CD8-positive, alpha-beta memory T cell (primary cell): ENCODE results near the gene EHD4. TPM values are rescaled to one million over a fixed set of nuclear protein-coding genes. Genes with fewer than 3 reads are reported as not detected.

ENCODE experiments used
- CTCF ChIA-PET: fragments of 350-600 bp; sonication (Branson Sonifier 250); formaldehyde crosslinking; loops from one replicate; lab custom pipeline; 2021; ENCODE audit warnings: antibody characterized with exemption; lab: Charles Lee
- POLR2A ChIA-PET: fragments of 350-600 bp; sonication (Branson Sonifier 250); formaldehyde crosslinking; loops from one replicate; lab custom pipeline; 2021; ENCODE audit warnings: antibody characterized with exemption; lab: Charles Lee
- DNase-seq, 5 donors: peaks; one replicate each; pipeline versions ENCODE4 v3.0.0 to v3.0.0-alpha.2; 2020 to 2022; ENCODE audit warnings: mixed read lengths in 1 of 5
- H3K27ac ChIP-seq: one replicate; pipeline ENCODE4 v1.7.0; 2013; ENCODE audit warnings: low read depth, mild to moderate bottlenecking, low read length, moderate library complexity
- H3K27me3 ChIP-seq: 2 replicates; pipeline ENCODE4 v1.7.0; 2013; ENCODE audit warnings: low read length, mild to moderate bottlenecking; ENCODE audit not compliant: insufficient read depth, poor library complexity, severe bottlenecking
- H3K36me3 ChIP-seq: 2 replicates; pipeline ENCODE4 v1.7.0; 2013; ENCODE audit warnings: mild to moderate bottlenecking, low read length, moderate library complexity; ENCODE audit not compliant: insufficient read depth
- H3K4me1 ChIP-seq: 2 replicates; pipeline ENCODE4 v1.7.0; 2013; ENCODE audit warnings: mild to moderate bottlenecking, low read length, moderate library complexity; ENCODE audit not compliant: insufficient read depth
- H3K4me3 ChIP-seq: 2 replicates; pipeline ENCODE4 v1.7.0; 2013; ENCODE audit warnings: mild to moderate bottlenecking, low read length
- H3K9me3 ChIP-seq: 2 replicates; pipeline ENCODE4 v1.7.0; 2013; ENCODE audit warnings: mild to moderate bottlenecking, low read length
- H3K27ac Mint-ChIP-seq, 8 donors: one replicate each; pipeline ENCODE4 v1.8.0; 2020 to 2021; ENCODE audit warnings: mixed read lengths in 8 of 8, mild to moderate bottlenecking in 6 of 8, inconsistent platforms in 3 of 8, moderate library complexity in 3 of 8
- H3K27me3 Mint-ChIP-seq, 2 donors: one replicate each; pipeline ENCODE4 v1.8.0; 2020 to 2021; ENCODE audit warnings: mixed read lengths in 2 of 2, mild to moderate bottlenecking in 1 of 2, moderate library complexity in 1 of 2
- H3K36me3 Mint-ChIP-seq, 3 donors: one replicate each; pipeline ENCODE4 v1.8.0; 2020 to 2021; ENCODE audit warnings: mixed read lengths in 3 of 3, inconsistent platforms in 1 of 3, mild to moderate bottlenecking in 1 of 3
- H3K4me1 Mint-ChIP-seq, 3 donors: one replicate each; pipeline ENCODE4 v1.8.0; 2020 to 2021; ENCODE audit warnings: mixed read lengths in 3 of 3, inconsistent platforms in 1 of 3, mild to moderate bottlenecking in 1 of 3
- H3K4me3 Mint-ChIP-seq, 7 donors: one replicate each; pipeline ENCODE4 v1.8.0; 2020 to 2021; ENCODE audit warnings: mixed read lengths in 7 of 7, mild to moderate bottlenecking in 6 of 7, moderate library complexity in 4 of 7, inconsistent platforms in 2 of 7
- H3K9me3 Mint-ChIP-seq, 5 donors: one replicate each; pipeline ENCODE4 v1.8.0; 2020 to 2022; ENCODE audit warnings: mixed read lengths in 5 of 5, mild to moderate bottlenecking in 3 of 5, moderate library complexity in 2 of 5, inconsistent platforms in 1 of 5
- polyA plus RNA-seq: library from polyadenylated mRNA; unstranded; fragments of 300-500 nt; fragmentation: Illumina TruSeq; gene quantifications from one replicate; pipeline ENCODE4 v1.2.3, GENCODE V29; 2021
- total RNA-seq, 2 experiments: library from RNA; stranded (reverse); gene quantifications; one replicate each; pipeline ENCODE4 v1.2.3, GENCODE V29; 2021

EHD4 gene
- total and polyA plus RNA-seq, 3 experiments from 2014 or later, result 11.2 to 26.4 (median 24.2) TPM

DNA sequence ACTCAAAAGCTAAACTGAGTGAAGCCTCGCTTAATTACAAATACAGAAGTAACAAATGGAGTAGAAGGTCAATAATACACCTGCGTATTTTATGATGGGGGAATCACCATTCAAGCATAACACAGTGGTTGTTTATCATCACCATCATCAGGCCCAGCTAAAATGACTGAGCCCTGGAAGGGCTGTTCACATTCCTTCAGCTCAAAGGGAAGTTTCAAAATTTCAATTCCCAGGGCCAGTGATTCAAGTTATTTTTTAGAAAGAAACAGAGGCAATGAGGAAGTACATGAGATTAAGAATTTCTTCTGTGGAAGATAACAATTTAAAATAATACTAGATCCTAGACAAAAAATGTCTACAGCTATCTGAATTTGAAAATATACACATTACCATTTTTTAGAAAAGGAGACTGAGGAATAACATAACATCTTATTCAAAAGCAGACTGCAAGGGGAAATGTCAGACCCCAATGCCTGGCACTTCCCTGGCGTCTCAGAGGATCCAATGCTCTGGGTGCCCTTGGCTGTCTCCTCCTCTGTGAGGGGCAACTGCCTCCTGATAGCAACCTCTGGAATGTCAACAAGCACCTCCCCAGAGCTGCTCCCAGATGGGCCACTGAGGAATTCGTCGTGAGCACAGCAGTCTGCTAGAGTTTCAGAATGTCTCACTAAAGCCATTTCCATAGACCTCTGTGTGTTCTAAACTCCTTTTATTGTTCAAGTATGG is 22.8 kb downstream of the EHD4 start:
- Mint-ChIP-seq H3K4me1 (peaks cover 0 to 4% (median 0%) of the 10 kb centered on the region in 3 donors), H3K9me3 (no peaks in the 10 kb centered on the region), H3K36me3 (peaks cover 0 to 46% (median 8%) of the 10 kb centered on the region in 3 donors), H3K4me3 (no peak overlapping the region), H3K27ac (peak overlapping the region in 1 of 8 donors; percentile 76), H3K27me3 (no peaks in the 10 kb centered on the region)
- POLR2A ChIA-PET, result no interaction called here
- no peak for DNase-seq
- no peaks in the 10 kb centered on the region for H3K4me1 ChIP-seq
- CTCF ChIA-PET, result interaction anchor here (0.6 to 1.2 kb wide), 2 partner anchors 57 to 176 kb away, joined by 3 read pairs; partner anchors contain the start of gene MAPKBP1
- no peak overlapping the region for H3K27ac ChIP-seq
- H3K9me3 ChIP-seq, result no peaks in the 10 kb centered on the region
- H3K27me3 ChIP-seq, result no peaks in the 10 kb centered on the region
- H3K4me3 ChIP-seq, result no peak overlapping the region
- H3K36me3 ChIP-seq, result peaks cover 15% of the 10 kb centered on the region

- no peaks in the 10 kb centered on the region for H3K27me3 Mint-ChIP-seq
- no peak overlapping the region for H3K27ac ChIP-seq
- no peaks in the 10 kb centered on the region for H3K4me1 ChIP-seq
- peaks cover 0 to 4% (median 0%) of the 10 kb centered on the region in 3 donors for H3K4me1 Mint-ChIP-seq
- CTCF ChIA-PET, result interaction anchor here (1.5 kb wide), 1 partner anchor 11 kb away, joined by 5 read pairs; no protein-coding TSS in a partner anchor
- H3K36me3 ChIP-seq, result peaks cover 15% of the 10 kb centered on the region
- no peaks in the 10 kb centered on the region for H3K9me3 Mint-ChIP-seq
- POLR2A ChIA-PET, result no interaction called here
- H3K27me3 ChIP-seq, result no peaks in the 10 kb centered on the region
- no peak overlapping the region for H3K27ac Mint-ChIP-seq
- no peak for DNase-seq
- no peak overlapping the region for H3K4me3 Mint-ChIP-seq
- peaks cover 0 to 38% (median 8%) of the 10 kb centered on the region in 3 donors for H3K36me3 Mint-ChIP-seq
- H3K4me3 ChIP-seq, result no peak overlapping the region
- H3K9me3 ChIP-seq, result no peaks in the 10 kb centered on the region
Observed at GRCh38 chr15:41948490-41948889, 23.9 kb downstream of the EHD4 start.

- no peak overlapping the region for H3K27ac ChIP-seq
- peaks cover 0 to 29% (median 4%) of the 10 kb centered on the region in 3 donors for H3K36me3 Mint-ChIP-seq
- no peak overlapping the region for H3K4me3 ChIP-seq
- no peaks in the 10 kb centered on the region for H3K27me3 ChIP-seq
- no peaks in the 10 kb centered on the region for H3K9me3 ChIP-seq
- ChIA-PET POLR2A (no interaction called here), CTCF (interaction anchor here (1.5 kb wide), 1 partner anchor 10 kb away, joined by 5 read pairs; no protein-coding TSS in a partner anchor)
- no peak overlapping the region for H3K4me3 Mint-ChIP-seq
- DNase-seq, result no peak
- H3K36me3 ChIP-seq, result peaks cover 15% of the 10 kb centered on the region
- no peaks in the 10 kb centered on the region for H3K4me1 ChIP-seq
- peaks cover 0 to 4% (median 3%) of the 10 kb centered on the region in 3 donors for H3K4me1 Mint-ChIP-seq
- peak overlapping the region in 2 of 8 donors; percentile 38 to 63 for H3K27ac Mint-ChIP-seq
- no peaks in the 10 kb centered on the region for H3K9me3 Mint-ChIP-seq
- H3K27me3 Mint-ChIP-seq, result no peaks in the 10 kb centered on the region
Observed at GRCh38 chr15:41946970-41947369, 25.4 kb downstream of the EHD4 start.

- ChIA-PET CTCF (no interaction called here), POLR2A (interaction anchor here (1.1 kb wide), 1 partner anchor 9 kb away, joined by 3 read pairs; no protein-coding TSS in a partner anchor)
- Mint-ChIP-seq H3K4me3 (no peak overlapping the region), H3K4me1 (peaks cover 6 to 10% (median 7%) of the 10 kb centered on the region in 3 donors), H3K27ac (peak overlapping the region in 1 of 8 donors; percentile 20), H3K36me3 (peaks cover 0 to 31% (median 7%) of the 10 kb centered on the region in 3 donors), H3K9me3 (no peaks in the 10 kb centered on the region), H3K27me3 (no peaks in the 10 kb centered on the region)
- Histone ChIP-seq H3K9me3 (no peaks in the 10 kb centered on the region), H3K4me1 (no peaks in the 10 kb centered on the region), H3K27ac (no peak overlapping the region), H3K4me3 (no peak overlapping the region), H3K36me3 (peaks cover 7% of the 10 kb centered on the region), H3K27me3 (no peaks in the 10 kb centered on the region)
- no peak for DNase-seq
Observed at GRCh38 chr15:41945731-41946130, 26.6 kb downstream of the EHD4 start.

GRCh38 chr15:41945221-41945620 is 27.1 kb downstream of the EHD4 start:
- H3K9me3 ChIP-seq, result no peaks in the 10 kb centered on the region
- no peak for DNase-seq
- H3K4me1 ChIP-seq, result no peaks in the 10 kb centered on the region
- peaks cover 10 to 13% (median 11%) of the 10 kb centered on the region in 3 donors for H3K4me1 Mint-ChIP-seq
- no peaks in the 10 kb centered on the region for H3K9me3 Mint-ChIP-seq
- H3K27me3 Mint-ChIP-seq, result no peaks in the 10 kb centered on the region
- H3K36me3 ChIP-seq, result peaks cover 2% of the 10 kb centered on the region
- H3K27me3 ChIP-seq, result no peaks in the 10 kb centered on the region
- no peak overlapping the region for H3K27ac ChIP-seq
- peaks cover 0 to 31% (median 3%) of the 10 kb centered on the region in 3 donors for H3K36me3 Mint-ChIP-seq
- ChIA-PET POLR2A (interaction anchor here (1.1 kb wide), 1 partner anchor 9 kb away, joined by 3 read pairs; no protein-coding TSS in a partner anchor), CTCF (no interaction called here)
- H3K4me3 Mint-ChIP-seq, result no peak overlapping the region
- H3K4me3 ChIP-seq, result no peak overlapping the region
- H3K27ac Mint-ChIP-seq, result peak overlapping the region in 4 of 8 donors; percentile 20 to 74 (median 46)

DNA sequence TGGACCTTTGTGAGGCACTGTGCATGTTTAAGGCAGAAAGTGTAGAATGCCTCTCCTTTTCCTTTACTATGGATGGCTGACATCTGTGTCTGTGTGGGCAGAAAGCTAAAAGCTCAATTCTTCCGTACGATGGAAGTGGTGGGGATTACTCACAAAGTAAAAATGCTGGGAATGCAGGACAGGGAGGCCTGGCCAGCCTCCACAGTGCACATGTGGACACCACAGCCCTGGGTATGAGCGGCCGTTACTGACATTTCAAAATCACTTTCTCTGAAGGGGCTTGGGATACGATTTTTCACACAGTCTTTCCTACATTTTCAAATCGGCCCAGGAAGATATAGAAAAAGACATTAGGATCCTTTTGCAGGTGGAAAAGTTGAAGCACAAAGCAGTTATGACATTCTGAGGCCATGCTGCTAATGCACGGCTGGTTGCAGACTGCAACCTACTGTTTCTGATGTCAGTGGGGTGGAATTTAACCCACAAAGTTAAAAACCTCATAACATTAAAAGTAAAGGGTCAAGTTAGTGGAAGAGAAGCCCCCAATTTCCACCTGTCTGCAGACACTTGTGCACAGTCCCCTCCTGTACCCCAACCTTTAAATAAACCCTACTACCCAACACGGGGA is 27.9 kb downstream of the EHD4 start:
- no peaks in the 10 kb centered on the region for H3K9me3 Mint-ChIP-seq
- ChIA-PET POLR2A (no interaction called here), CTCF (interaction anchor here (1.5 kb wide), 1 partner anchor 170 kb away, joined by 3 read pairs; the partner anchor contains the start of gene MAPKBP1)
- Histone ChIP-seq H3K4me3 (no peak overlapping the region), H3K27ac (no peak overlapping the region), H3K4me1 (no peaks in the 10 kb centered on the region), H3K9me3 (no peaks in the 10 kb centered on the region), H3K27me3 (no peaks in the 10 kb centered on the region), H3K36me3 (no peaks in the 10 kb centered on the region)
- H3K27me3 Mint-ChIP-seq, result no peaks in the 10 kb centered on the region
- H3K4me3 Mint-ChIP-seq, result no peak overlapping the region
- peaks cover 11 to 14% (median 13%) of the 10 kb centered on the region in 3 donors for H3K4me1 Mint-ChIP-seq
- H3K27ac Mint-ChIP-seq, result peak overlapping the region in 2 of 8 donors; percentile 29 to 32
- peaks cover 0 to 29% (median 3%) of the 10 kb centered on the region in 3 donors for H3K36me3 Mint-ChIP-seq
- no peak for DNase-seq

GRCh38 chr15:41943543-41944312 is 28.6 kb downstream of the EHD4 start:
- H3K36me3 ChIP-seq, result no peaks in the 10 kb centered on the region
- peak overlapping the region in 6 of 8 donors; percentile 17 to 62 (median 30) for H3K27ac Mint-ChIP-seq
- H3K9me3 ChIP-seq, result no peaks in the 10 kb centered on the region
- H3K4me1 Mint-ChIP-seq, result peaks cover 11 to 14% (median 13%) of the 10 kb centered on the region in 3 donors
- POLR2A ChIA-PET, result no interaction called here
- peaks cover 0 to 27% (median 3%) of the 10 kb centered on the region in 3 donors for H3K36me3 Mint-ChIP-seq
- H3K27me3 ChIP-seq, result no peaks in the 10 kb centered on the region
- H3K4me3 Mint-ChIP-seq, result no peak overlapping the region
- peaks cover 2% of the 10 kb centered on the region for H3K4me1 ChIP-seq
- H3K4me3 ChIP-seq, result no peak overlapping the region
- CTCF ChIA-PET, result interaction anchor here (1.5 kb wide), 1 partner anchor 170 kb away, joined by 3 read pairs; the partner anchor contains the start of gene MAPKBP1
- H3K27ac ChIP-seq, result no peak overlapping the region
- H3K9me3 Mint-ChIP-seq, result no peaks in the 10 kb centered on the region
- no peak for DNase-seq
- no peaks in the 10 kb centered on the region for H3K27me3 Mint-ChIP-seq
